ENCODE data around the gene CABLES2. TPM values are rescaled to one million over a fixed set of nuclear protein-coding genes. Genes with fewer than 3 reads are reported as not detected.

The CABLES2 gene
- total RNA-seq, 1 donor from 2014 or later, result 6.4 TPM

DNA sequence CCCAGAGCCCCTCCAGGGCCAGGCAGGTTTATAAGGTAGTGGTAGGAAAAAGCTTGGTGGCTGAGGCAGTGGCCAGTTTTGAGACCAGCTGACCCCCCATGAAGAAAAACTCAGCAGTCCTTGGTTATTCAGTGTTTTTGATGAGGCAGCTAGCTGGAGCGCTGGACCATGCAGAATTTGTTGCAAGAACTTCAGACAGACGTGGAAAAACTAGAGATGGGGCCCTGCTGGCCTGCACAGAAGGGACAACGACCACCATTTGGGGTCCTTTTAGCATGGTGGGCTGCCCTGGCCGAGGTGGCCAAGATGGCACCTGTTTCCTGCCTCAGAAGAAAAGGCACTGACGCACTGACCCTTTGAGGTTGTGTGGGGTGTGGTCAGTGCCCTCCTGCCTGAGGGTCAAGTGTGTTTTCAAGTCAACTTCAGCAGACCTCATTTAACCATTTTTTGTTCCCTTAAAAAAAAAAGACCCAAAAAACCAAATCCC lies 17.4 kb downstream of the CABLES2 start:
- peaks cover 12% of the 10 kb centered on the region for H3K36me3 Mint-ChIP-seq (ENCODE audit: low read depth)
- H3K4me3 Mint-ChIP-seq (ENCODE audit: unreplicated experiment), result no peak overlapping the region
- H3K4me1 Mint-ChIP-seq (ENCODE audit: low read depth), result peaks cover 35% of the 10 kb centered on the region
- TF ChIP-seq, protein P1, sequence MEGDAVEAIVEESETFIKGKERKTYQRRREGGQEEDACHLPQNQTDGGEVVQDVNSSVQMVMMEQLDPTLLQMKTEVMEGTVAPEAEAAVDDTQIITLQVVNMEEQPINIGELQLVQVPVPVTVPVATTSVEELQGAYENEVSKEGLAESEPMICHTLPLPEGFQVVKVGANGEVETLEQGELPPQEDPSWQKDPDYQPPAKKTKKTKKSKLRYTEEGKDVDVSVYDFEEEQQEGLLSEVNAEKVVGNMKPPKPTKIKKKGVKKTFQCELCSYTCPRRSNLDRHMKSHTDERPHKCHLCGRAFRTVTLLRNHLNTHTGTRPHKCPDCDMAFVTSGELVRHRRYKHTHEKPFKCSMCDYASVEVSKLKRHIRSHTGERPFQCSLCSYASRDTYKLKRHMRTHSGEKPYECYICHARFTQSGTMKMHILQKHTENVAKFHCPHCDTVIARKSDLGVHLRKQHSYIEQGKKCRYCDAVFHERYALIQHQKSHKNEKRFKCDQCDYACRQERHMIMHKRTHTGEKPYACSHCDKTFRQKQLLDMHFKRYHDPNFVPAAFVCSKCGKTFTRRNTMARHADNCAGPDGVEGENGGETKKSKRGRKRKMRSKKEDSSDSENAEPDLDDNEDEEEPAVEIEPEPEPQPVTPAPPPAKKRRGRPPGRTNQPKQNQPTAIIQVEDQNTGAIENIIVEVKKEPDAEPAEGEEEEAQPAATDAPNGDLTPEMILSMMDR (IDR thresholded peaks at IDR 0.05), result no peak
- H3K27ac Mint-ChIP-seq (ENCODE audit: unreplicated experiment), result no peak overlapping the region
- no peaks in the 10 kb centered on the region for H3K27me3 Mint-ChIP-seq (ENCODE audit: low read depth)
- no peaks in the 10 kb centered on the region for H3K9me3 Mint-ChIP-seq (ENCODE audit: low read depth)
- no peak for DNase-seq (ENCODE audit: low spot score)

GRCh38 chr20:62388839-62389600 lies 18.1 kb downstream of the CABLES2 start:
- peaks cover 10% of the 10 kb centered on the region for H3K36me3 Mint-ChIP-seq (ENCODE audit: low read depth)
- H3K4me1 Mint-ChIP-seq (ENCODE audit: low read depth), result peaks cover 35% of the 10 kb centered on the region
- TF ChIP-seq, protein P1 (IDR thresholded peaks at IDR 0.05), result peak; percentile 16
- no peaks in the 10 kb centered on the region for H3K9me3 Mint-ChIP-seq (ENCODE audit: low read depth)
- no peaks in the 10 kb centered on the region for H3K27me3 Mint-ChIP-seq (ENCODE audit: low read depth)
- DNase-seq (ENCODE audit: low spot score), result no peak
- peak overlapping the region; percentile 87 for H3K4me3 Mint-ChIP-seq (ENCODE audit: unreplicated experiment)
- no peak overlapping the region for H3K27ac Mint-ChIP-seq (ENCODE audit: unreplicated experiment)

- Mint-ChIP-seq H3K27me3 (ENCODE audit: low read depth) (no peaks in the 10 kb centered on the region), H3K27ac (ENCODE audit: unreplicated experiment) (peak overlapping the region; percentile 85), H3K4me3 (ENCODE audit: unreplicated experiment) (peak overlapping the region; percentile 87), H3K9me3 (ENCODE audit: low read depth) (no peaks in the 10 kb centered on the region), H3K4me1 (ENCODE audit: low read depth) (peaks cover 35% of the 10 kb centered on the region), H3K36me3 (ENCODE audit: low read depth) (peaks cover 10% of the 10 kb centered on the region)
- TF ChIP-seq, protein P1 (IDR thresholded peaks at IDR 0.05), result no peak
- DNase-seq (ENCODE audit: low spot score), result no peak
Observed at GRCh38 chr20:62387933-62388635, 19.0 kb downstream of the CABLES2 start.

- no peak for DNase-seq (ENCODE audit: low spot score)
- Mint-ChIP-seq H3K9me3 (ENCODE audit: low read depth) (no peaks in the 10 kb centered on the region), H3K36me3 (ENCODE audit: low read depth) (peaks cover 10% of the 10 kb centered on the region), H3K4me1 (ENCODE audit: low read depth) (peaks cover 41% of the 10 kb centered on the region), H3K27me3 (ENCODE audit: low read depth) (no peaks in the 10 kb centered on the region), H3K27ac (ENCODE audit: unreplicated experiment) (peak overlapping the region; percentile 85), H3K4me3 (ENCODE audit: unreplicated experiment) (peak overlapping the region; percentile 87)
- TF ChIP-seq, protein P1 (IDR thresholded peaks at IDR 0.05), result peak; percentile 18
Observed at GRCh38 chr20:62387219-62387913, 19.7 kb downstream of the CABLES2 start.
